Ishikawa (cell line): Measurements from ENCODE around the gene IER5L.
A peak's percentile ranks its signal among the peaks of the same experiment; 100 is the strongest.

Experiments
- CEBPB ChIP-seq: IDR thresholded peaks from 2 replicates; pipeline ENCODE4 v1.6.1; 2012
- CREB1 ChIP-seq: IDR thresholded peaks from 2 replicates; pipeline ENCODE4 v1.6.1; 2012; ENCODE audit warnings: low read depth
- EGR1 ChIP-seq: IDR thresholded peaks from 2 replicates; pipeline ENCODE4 v1.6.1; 2012
- EP300 ChIP-seq: IDR thresholded peaks from 2 replicates; pipeline ENCODE4 v1.6.1; 2012; ENCODE audit warnings: borderline replicate concordance
- FOXM1 ChIP-seq: IDR thresholded peaks from 2 replicates; pipeline ENCODE4 v1.6.1; 2012; ENCODE audit warnings: low read depth, borderline replicate concordance
- NFIC ChIP-seq: IDR thresholded peaks from 2 replicates; pipeline ENCODE4 v1.6.1; 2012
- RAD21 ChIP-seq: IDR thresholded peaks from 2 replicates; pipeline ENCODE4 v1.6.1; 2012; ENCODE audit warnings: low read depth
- TAF1 ChIP-seq: IDR thresholded peaks from 2 replicates; pipeline ENCODE4 v1.6.1; 2012; ENCODE audit warnings: low read depth, mild to moderate bottlenecking
- TCF12 ChIP-seq: IDR thresholded peaks from 2 replicates; pipeline ENCODE4 v1.6.1; 2012; ENCODE audit warnings: low read depth
- TEAD4 ChIP-seq: IDR thresholded peaks from 2 replicates; pipeline ENCODE4 v1.6.1; 2012
- YY1 ChIP-seq: IDR thresholded peaks from 2 replicates; pipeline ENCODE4 v1.6.1; 2012; ENCODE audit warnings: low read depth
- ZBTB7A ChIP-seq: IDR thresholded peaks from 2 replicates; pipeline ENCODE4 v1.6.1; 2012; ENCODE audit warnings: low read depth
- TF ChIP-seq, protein P1 (sequence below): IDR thresholded peaks from 2 replicates; pipeline ENCODE4 v1.6.1; 2012; ENCODE audit warnings: low read depth, mild to moderate bottlenecking
- TF ChIP-seq, protein P2 (sequence below): IDR thresholded peaks from 2 replicates; pipeline ENCODE4 v1.6.1; 2012
- TF ChIP-seq, protein P3 (sequence below): IDR thresholded peaks from 2 replicates; pipeline ENCODE4 v1.6.1; 2012

Gene IER5L

DNA sequence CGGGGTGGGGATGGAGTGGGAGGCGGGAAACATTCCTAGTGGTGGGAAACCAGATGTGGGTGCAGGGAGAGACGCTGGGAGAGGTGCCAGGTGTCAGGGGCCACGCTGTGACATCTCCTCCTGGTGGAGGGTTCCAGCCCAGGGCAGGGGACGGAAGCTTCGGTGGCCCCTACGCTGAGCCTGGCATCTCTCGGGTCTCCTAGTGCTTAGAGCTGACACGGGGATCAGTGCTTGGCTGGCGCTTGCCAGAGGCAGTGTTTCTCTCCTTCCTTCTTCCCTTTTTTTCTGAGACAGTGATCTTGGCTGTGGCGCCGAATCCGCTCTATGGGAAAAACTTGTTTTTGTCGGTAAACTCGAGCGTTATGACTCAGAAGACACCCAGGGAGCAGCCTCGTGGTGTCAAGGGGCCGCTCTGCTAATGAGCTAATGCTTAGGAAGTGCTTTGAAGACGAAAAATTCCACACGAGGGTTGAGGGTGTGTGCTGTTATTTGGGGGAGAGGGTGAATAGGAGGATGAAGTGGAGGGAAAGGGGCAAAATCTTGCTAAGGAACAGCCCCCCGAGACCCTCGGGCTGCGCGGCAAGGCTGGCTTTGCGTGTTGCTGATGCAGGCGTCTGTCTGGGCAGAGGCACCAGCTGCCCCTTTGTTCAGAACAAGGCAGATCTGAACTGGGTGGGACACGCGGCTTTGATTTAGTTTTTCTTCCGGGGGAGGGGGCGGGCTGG, 20.4 kb upstream of the IER5L start:
- TF ChIP-seq ZBTB7A: no peak
- TF ChIP-seq, protein P1, sequence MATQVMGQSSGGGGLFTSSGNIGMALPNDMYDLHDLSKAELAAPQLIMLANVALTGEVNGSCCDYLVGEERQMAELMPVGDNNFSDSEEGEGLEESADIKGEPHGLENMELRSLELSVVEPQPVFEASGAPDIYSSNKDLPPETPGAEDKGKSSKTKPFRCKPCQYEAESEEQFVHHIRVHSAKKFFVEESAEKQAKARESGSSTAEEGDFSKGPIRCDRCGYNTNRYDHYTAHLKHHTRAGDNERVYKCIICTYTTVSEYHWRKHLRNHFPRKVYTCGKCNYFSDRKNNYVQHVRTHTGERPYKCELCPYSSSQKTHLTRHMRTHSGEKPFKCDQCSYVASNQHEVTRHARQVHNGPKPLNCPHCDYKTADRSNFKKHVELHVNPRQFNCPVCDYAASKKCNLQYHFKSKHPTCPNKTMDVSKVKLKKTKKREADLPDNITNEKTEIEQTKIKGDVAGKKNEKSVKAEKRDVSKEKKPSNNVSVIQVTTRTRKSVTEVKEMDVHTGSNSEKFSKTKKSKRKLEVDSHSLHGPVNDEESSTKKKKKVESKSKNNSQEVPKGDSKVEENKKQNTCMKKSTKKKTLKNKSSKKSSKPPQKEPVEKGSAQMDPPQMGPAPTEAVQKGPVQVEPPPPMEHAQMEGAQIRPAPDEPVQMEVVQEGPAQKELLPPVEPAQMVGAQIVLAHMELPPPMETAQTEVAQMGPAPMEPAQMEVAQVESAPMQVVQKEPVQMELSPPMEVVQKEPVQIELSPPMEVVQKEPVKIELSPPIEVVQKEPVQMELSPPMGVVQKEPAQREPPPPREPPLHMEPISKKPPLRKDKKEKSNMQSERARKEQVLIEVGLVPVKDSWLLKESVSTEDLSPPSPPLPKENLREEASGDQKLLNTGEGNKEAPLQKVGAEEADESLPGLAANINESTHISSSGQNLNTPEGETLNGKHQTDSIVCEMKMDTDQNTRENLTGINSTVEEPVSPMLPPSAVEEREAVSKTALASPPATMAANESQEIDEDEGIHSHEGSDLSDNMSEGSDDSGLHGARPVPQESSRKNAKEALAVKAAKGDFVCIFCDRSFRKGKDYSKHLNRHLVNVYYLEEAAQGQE: no peak
- no peak for TF ChIP-seq TAF1
- TF ChIP-seq NFIC: no peak
- no peak for TF ChIP-seq YY1
- TF ChIP-seq, protein P2, sequence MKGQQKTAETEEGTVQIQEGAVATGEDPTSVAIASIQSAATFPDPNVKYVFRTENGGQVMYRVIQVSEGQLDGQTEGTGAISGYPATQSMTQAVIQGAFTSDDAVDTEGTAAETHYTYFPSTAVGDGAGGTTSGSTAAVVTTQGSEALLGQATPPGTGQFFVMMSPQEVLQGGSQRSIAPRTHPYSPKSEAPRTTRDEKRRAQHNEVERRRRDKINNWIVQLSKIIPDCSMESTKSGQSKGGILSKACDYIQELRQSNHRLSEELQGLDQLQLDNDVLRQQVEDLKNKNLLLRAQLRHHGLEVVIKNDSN: no peak
- no peak for TF ChIP-seq RAD21
- no peak for TF ChIP-seq EGR1
- no peak for TF ChIP-seq CREB1

DNA sequence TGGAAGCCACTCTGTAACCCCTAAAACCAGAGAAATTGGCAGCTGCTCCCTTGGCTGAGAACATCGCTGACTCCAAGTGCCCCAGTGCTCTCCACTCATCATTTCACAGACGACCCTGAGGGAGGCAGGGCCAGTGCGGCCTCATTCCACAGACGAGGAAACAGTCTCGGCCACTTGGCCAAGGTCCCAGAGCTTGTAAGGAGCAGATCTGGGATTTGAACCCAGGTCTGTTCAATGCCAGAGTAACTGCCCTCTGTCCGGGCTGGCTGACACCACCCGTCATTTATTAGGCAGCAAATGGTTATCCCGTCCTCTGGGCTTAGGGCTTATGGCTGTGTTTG, 19.9 kb upstream of the IER5L start:
- no peak for TF ChIP-seq FOXM1
- no peak for TF ChIP-seq EP300
- TF ChIP-seq TAF1: no peak
- no peak for TF ChIP-seq CEBPB
- TF ChIP-seq EGR1: no peak
- TF ChIP-seq, protein P2: no peak
- TF ChIP-seq YY1: no peak
- TF ChIP-seq TCF12: no peak
- TF ChIP-seq RAD21: no peak
- TF ChIP-seq, protein P1: no peak

DNA sequence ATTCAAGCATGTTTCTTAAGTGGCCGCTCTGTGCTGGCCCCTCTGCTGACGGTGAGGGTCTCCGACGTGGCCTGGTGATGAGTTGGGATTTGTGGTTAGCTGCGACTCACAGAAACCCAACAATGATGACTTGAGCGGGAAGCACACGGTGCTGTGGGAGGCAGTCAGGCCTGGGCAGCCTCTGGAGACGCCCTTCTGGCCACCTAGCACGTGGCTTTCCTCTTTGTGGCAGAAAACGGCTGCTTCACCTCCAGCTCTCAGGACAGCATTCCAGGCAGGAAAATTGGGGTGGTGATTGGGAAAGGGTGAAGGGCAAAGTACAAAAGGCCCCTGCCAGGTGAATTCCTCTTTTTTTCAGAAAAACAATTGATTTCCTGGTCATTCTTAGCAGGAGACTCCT, 17.5 kb upstream of the IER5L start:
- TF ChIP-seq, protein P3, sequence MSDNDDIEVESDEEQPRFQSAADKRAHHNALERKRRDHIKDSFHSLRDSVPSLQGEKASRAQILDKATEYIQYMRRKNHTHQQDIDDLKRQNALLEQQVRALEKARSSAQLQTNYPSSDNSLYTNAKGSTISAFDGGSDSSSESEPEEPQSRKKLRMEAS: peak; percentile 33; the same call in 1 of the 2 replicates
- TF ChIP-seq NFIC: no peak

DNA sequence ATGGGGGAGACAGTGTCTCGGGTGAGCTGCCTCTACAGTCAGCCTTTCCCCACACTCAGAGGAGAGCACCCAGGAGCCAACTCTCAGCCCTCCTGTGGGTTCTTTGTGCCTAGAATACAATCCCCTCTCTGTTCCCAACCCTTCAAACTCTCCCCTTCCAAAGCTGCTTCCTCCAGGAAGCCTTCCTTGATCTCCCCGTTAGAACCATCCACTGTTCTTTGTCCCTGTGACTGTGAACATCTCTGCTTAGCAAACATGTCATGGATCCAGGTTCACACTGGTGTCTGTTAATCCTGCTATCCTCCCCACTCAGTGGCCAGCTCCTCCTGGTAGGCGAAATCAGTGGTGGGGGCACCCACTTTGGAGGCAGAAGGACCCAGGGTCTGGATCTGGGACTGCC, 16.2 kb upstream of the IER5L start:
- no peak for TF ChIP-seq TAF1
- no peak for TF ChIP-seq YY1
- TF ChIP-seq NFIC: no peak
- no peak for TF ChIP-seq ZBTB7A
- no peak for TF ChIP-seq RAD21
- no peak for TF ChIP-seq EP300
- no peak for TF ChIP-seq EGR1
- TF ChIP-seq CEBPB: no peak
- TF ChIP-seq TCF12: no peak
- TF ChIP-seq, protein P2: no peak

DNA sequence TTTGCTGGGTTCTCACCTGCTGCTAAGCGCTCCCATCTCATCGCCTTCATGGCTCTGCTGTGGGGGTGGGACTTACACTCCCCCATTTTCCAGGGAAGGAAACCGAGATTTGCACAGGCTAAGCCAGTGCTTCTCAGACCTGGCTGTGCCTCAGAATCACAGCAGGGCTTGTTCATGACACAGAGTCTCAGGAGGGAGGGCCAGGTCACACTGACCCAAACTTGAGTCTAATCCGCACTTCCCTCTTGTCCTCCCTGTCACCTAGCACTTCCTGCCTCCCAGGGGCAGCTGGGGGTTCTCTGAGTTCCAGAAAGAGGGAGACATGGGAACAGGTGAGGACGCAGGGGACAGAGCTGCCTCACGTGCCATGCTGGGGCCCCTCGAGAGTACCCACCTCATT, 15.6 kb upstream of the IER5L start:
- TF ChIP-seq EGR1: no peak
- peak; percentile 63; the same call in 1 of the 2 replicates for TF ChIP-seq EP300
- TF ChIP-seq, protein P3: no peak
- no peak; the same call in 1 of the 2 replicates for TF ChIP-seq FOXM1
- TF ChIP-seq RAD21: no peak
- TF ChIP-seq ZBTB7A: no peak
- TF ChIP-seq TAF1: no peak; the same call in 1 of the 2 replicates
- TF ChIP-seq, protein P2: no peak
- peak; percentile 35; the same call in 1 of the 2 replicates for TF ChIP-seq TCF12
- TF ChIP-seq TEAD4: no peak
- no peak for TF ChIP-seq NFIC
- TF ChIP-seq CREB1: no peak
